GM19025 (cell line): Measurements from ENCODE around the gene ZBTB43.
"Not testable (repeated sequence)": the region's sequence is repeated elsewhere in the genome, so short reads cannot be mapped to it uniquely, and the experiment has no call there.

ENCODE experiments used
- ATAC-seq: cut with Tn5 transposase; IDR thresholded peaks from one replicate; pipeline ENCODE4 v1.9.1; 2021; ENCODE audit warnings: mild to moderate bottlenecking, low read depth, moderate library complexity; ENCODE audit not compliant: unreplicated experiment

The ZBTB43 gene

DNA sequence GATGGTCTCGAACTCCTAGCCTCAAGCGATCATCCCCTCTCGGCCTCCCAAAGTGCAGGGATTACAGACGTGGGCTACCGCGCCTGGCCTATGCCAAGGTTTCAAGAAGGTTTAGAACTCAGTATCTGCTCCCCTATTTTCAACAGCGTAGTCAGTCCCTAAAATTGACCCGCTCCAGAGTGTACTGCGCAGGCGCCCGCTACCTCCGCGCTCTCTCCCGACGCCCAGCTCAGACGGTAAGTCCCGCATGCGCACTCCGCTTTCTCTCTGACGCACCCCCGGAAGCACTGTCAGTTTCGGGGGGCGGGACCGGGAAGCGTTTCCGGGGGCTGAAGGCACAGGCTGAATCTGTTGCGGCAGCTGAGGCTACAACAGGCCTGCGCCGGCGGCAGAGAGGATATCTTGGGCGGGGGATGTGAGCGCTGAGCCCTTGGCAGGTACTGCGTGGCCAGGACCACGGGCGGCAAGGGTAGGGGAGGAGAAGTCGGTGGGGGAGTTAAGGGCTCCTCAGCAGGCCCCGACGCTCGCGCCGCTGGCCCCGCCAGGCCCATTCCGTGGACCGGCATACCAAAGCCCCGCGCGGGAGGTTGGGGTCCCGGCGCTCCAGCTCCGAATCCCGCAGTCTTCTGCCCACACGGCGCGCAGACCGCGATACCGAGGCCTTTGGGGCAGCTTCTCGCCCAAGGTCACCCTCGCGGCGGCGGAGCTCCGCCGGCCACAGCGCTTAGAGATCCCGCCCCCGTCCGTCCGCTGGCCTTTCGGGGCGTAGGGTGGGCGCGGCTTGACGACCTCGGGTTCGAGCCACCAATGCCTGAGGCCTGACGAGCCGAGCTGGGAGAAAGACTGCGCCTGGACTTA is at the start of gene ZBTB43:
Gene ZBTB43, plus strand, starts transcription at position 345 of the 858 bp plus-strand sequence. CDS start 27,470 bp downstream, outside the sequence.
- peak; percentile 70 for ATAC-seq

- no peak for ATAC-seq
Measured at GRCh38 chr9:126755317-126755875, 49.4 kb upstream of the ZBTB43 start.

GRCh38 chr9:126756238-126756637 is 48.6 kb upstream of the ZBTB43 start:
- no peak for ATAC-seq

GRCh38 chr9:126756876-126757415 is 47.9 kb upstream of the ZBTB43 start:
- ATAC-seq = no peak

GRCh38 chr9:126758916-126759585 is 45.8 kb upstream of the ZBTB43 start:
- ATAC-seq = no peak

- no peak for ATAC-seq
Measured at GRCh38 chr9:126761274-126761673, 43.6 kb upstream of the ZBTB43 start.

- no peak for ATAC-seq
Measured at GRCh38 chr9:126763130-126763764, 41.6 kb upstream of the ZBTB43 start.

DNA sequence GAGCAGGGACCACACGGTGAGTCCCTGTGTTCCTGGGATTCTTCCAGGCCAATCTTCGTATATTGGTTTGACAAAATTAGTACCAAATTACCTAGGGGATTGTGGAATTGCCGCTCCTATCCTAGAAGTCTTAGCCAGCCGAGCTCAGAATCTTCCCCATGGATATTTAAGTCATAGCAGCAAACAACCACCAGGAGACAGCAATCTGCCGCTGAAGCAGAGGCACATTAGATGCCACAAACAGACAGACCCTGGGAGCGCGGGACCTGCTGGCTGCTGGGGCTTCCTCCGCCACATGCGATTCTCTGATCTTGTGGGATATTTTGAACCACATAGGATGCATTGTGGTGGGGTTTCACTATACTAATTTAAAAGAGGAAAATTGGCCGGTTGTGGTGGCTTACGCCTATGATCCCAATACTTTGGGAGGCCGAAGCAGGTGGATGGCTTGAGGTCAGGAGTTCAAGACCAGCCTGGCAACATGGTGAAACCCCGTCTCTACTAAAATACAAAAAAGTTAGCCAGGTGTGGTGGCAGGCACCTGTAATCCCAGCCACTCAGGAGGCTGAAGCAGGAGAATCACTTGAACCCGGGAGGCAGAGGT is 31.7 kb upstream of the ZBTB43 start:
- ATAC-seq = no peak

DNA sequence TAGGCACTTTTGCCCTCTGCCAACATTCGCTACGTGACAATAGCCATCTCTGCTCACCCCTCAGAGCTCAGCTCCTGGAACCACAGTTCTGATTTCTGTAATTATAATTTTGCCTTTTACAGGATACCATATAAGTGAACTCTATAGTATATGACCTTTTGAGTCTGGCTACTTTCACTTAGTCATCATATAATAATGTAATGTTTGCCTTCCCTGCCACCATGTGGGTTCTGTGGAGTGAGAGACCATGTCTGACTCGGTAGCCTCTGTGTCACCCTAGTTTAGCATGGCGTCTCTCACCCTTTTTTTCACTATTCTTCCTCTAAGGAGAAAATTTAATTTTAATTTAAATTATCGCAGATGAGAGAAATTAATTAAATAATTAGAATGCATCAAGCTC is 28.9 kb upstream of the ZBTB43 start:
- ATAC-seq = no peak

- no peak for ATAC-seq
Measured at GRCh38 chr9:126777733-126778132, 27.1 kb upstream of the ZBTB43 start.

DNA sequence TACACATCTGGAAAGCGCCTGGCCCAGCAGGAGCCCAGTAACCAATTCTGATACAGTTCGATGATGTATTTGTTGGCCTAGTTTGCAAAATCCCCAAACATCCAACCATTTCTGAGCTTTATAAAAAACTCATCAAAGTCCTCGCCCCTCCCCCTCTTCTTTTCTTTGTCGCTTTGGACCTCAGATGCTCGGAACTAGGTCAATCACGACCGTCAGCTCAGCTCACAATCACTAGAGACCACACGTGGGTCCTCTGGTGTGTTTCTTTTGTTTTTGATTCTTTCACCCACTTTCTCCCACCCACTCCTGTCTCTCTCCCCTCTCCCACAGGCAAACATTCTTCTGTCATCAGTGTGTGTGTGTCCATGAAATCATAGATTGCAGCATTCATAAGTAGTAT is 26.7 kb upstream of the ZBTB43 start:
- no peak for ATAC-seq

DNA sequence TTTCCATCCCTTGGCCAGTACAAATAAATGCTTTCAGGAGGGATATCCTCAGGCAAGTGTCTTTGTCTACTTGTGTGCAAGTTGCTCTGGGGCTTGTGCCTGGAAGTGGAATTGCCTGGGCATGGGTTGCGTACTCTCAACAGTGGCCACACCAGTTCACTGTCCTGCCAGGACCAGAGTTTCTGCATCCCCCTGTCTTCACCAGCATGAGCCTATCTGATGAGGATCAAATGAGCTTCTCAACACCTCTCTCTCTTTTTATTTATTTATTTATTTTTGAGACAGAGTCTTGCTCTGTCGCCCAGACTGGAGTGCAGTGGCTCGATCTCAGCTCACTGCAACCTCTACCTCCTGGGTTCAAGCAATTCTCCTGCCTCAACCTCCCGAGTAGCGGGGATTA is 26.1 kb upstream of the ZBTB43 start:
- not testable (repeated sequence) for ATAC-seq

GRCh38 chr9:126781186-126782052 is 23.4 kb upstream of the ZBTB43 start:
- ATAC-seq = no peak

GRCh38 chr9:126782053-126782388 is 22.8 kb upstream of the ZBTB43 start:
- ATAC-seq = no peak

GRCh38 chr9:126783949-126784348 is 20.9 kb upstream of the ZBTB43 start:
- no peak for ATAC-seq

- no peak for ATAC-seq
Measured at GRCh38 chr9:126784401-126784800, 20.4 kb upstream of the ZBTB43 start.

- ATAC-seq = not testable (repeated sequence)
Measured at GRCh38 chr9:126784841-126785240, 20.0 kb upstream of the ZBTB43 start.

DNA sequence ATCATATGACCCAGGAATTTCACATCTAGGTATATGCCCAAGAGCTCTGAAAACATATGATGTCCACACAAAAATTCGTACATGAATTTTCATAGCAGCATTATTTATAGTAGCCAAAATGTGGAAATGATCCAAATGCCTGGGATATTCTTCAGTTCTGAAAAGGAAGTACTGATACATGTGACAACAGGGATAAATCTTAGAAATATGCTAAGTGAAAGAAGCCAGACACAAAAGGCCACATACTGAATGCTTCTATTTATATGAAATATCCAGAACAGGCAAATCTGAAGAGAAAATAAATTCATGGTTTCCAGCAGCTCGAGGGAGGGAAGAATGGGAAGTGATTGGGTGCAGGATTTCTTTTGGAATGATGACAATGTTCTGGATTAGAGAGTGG is 16.8 kb upstream of the ZBTB43 start:
- ATAC-seq = no peak

DNA sequence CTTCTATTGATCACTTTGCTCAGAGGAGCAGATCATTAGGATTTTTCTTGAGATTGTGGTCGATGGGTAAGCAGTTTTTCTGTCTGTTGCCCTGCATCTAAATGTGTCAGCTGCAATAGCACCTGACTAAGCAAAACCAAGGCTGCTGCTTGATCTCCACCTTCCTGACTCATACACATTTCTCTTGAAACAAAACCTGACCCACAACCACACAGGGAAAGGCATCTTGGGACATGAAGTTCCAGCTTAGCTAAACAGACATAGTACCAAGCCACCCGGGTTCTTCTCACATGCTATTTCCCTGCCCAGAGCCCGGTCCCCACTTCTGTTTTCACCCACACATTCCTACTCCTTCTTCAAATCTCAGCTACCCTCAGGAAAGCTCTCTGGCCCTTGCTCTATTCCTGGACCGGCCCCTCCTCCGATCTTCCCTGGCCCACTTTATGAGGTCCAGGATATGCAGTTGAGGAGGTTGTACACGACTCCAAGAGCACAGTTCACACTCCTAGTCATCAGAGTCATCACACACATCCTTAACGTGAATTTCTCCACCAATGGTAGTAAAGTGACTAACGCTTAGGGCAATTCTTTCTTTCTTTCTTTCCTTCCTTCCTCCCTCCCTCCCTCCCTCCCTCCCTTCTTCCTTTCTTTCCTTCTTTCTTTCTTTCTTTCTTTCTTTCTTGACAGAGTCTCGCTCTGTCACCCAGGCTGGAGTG is 16.0 kb upstream of the ZBTB43 start:
- no peak for ATAC-seq
